Gastroesophageal sphincter (tissue), 4 donors: ENCODE measurements around the gene UBE2O. TPM values are rescaled to one million over a fixed set of nuclear protein-coding genes. Genes with fewer than 3 reads are reported as not detected.

Experiments used
- ATAC-seq: fragments of 150-250 bp; one replicate; pipeline ENCODE4 v1.9.1; 2016; ENCODE audit warnings: mild to moderate bottlenecking, moderate library complexity
- H3K27ac ChIP-seq, 4 donors: fragments of 200-600 bp; sonication (generic) in 3 of 4; 1 replicate in 3 of 4; 2 replicates in 1 of 4; pipeline ENCODE4 v1.5.1; 2016 to 2019
- H3K27me3 ChIP-seq: fragments of 200-600 bp; sonication (generic); one replicate; pipeline ENCODE4 v1.5.1; 2019
- H3K36me3 ChIP-seq, 2 donors: fragments of 200-600 bp; sonication (generic); one replicate each; pipeline ENCODE4 v1.5.1; 2019; ENCODE audit warnings: control low read depth in 1 of 2
- H3K4me1 ChIP-seq, 3 donors: fragments of 200-600 bp; sonication (generic); 1 replicate in 2 of 3; 2 replicates in 1 of 3; pipeline ENCODE4 v1.5.1; 2016 to 2019; ENCODE audit warnings: control low read depth in 2 of 3
- H3K4me3 ChIP-seq, 2 donors: fragments of 200-600 bp; sonication (generic); one replicate each; pipeline ENCODE4 v1.5.1; 2019; ENCODE audit warnings: mild to moderate bottlenecking in 1 of 2, moderate library complexity in 1 of 2
- H3K9me3 ChIP-seq, 3 donors: fragments of 200-600 bp; sonication (generic); one replicate each; pipeline ENCODE4 v1.5.1; 2017 to 2019; ENCODE audit warnings: control low read depth in 2 of 3
- CTCF ChIP-seq, 4 experiments: fragments of 200-600 bp in 2 of 4; fragments of 450-650 bp in 2 of 4; sonication (generic) in 1 of 4; IDR thresholded peaks; one replicate each; pipeline ENCODE4 v1.5.1; 2017 to 2019; ENCODE audit warnings: antibody characterized with exemption in 4 of 4, mild to moderate bottlenecking in 2 of 4, moderate library complexity in 2 of 4
- EP300 ChIP-seq: sonication (generic); formaldehyde crosslinking; IDR thresholded peaks from one replicate; pipeline ENCODE4 v1.6.1; 2017; ENCODE audit warnings: antibody characterized with exemption, mild to moderate bottlenecking
- POLR2A ChIP-seq, 2 donors: fragments of 450-650 bp; IDR thresholded peaks; one replicate each; pipeline ENCODE4 v1.6.1; 2017; ENCODE audit warnings: antibody characterized with exemption in 2 of 2, mild to moderate bottlenecking in 2 of 2, moderate library complexity in 1 of 2
- POLR2AphosphoS5 ChIP-seq: sonication (generic); formaldehyde crosslinking; IDR thresholded peaks from one replicate; pipeline ENCODE4 v1.6.1; 2017; ENCODE audit warnings: antibody characterized with exemption
- WGBS, 2 donors: methylation state at CpG; one replicate each; pipeline ENCODE4 v1.1.5; 2018; ENCODE audit warnings: low coverage in 1 of 2; 5-methylcytosine and 5-hydroxymethylcytosine counted together
- total RNA-seq, 4 donors: library from RNA; depleted of rRNA; stranded (reverse); fragments of >200 nt; gene quantifications; one replicate each; pipeline ENCODE4 v1.1.0, GENCODE V29; 2016

Gene UBE2O
- total RNA-seq, 4 donors from 2014 or later, result 13.0 to 19.8 (median 15.2) TPM

GRCh38 chr17:76437467-76438402 lies 15.2 kb downstream of the UBE2O start:
- no peak for ATAC-seq
- WGBS, 2 donors, result 80 to 93% methylated on average over 5 to 13 of the region's 13 CpGs
- H3K36me3 ChIP-seq, result no peaks in the 10 kb centered on the region
- H3K27ac ChIP-seq, result no peak overlapping the region
- H3K4me3 ChIP-seq, result no peak overlapping the region
- H3K9me3 ChIP-seq, result no peaks in the 10 kb centered on the region
- no peaks in the 10 kb centered on the region for H3K27me3 ChIP-seq
- peaks cover 0 to 1% (median 0%) of the 10 kb centered on the region in 3 donors for H3K4me1 ChIP-seq
- TF ChIP-seq POLR2A (IDR thresholded peaks at IDR 0.05) (no peak), CTCF (IDR thresholded peaks at IDR 0.05) (no peak), EP300 (no peak), POLR2AphosphoS5 (no peak)

- WGBS, 2 donors, result 100% methylated on average over 1 of the region's 11 CpGs; no CpG with 5 or more reads in 1 of the 2 donors
- H3K36me3 ChIP-seq, result no peaks in the 10 kb centered on the region
- TF ChIP-seq POLR2AphosphoS5, result no peak
- TF ChIP-seq CTCF (IDR thresholded peaks at IDR 0.05), result no peak
- no peak for TF ChIP-seq POLR2A (IDR thresholded peaks at IDR 0.05)
- TF ChIP-seq EP300, result no peak
Measured at GRCh38 chr17:76435751-76436150, 17.2 kb downstream of the UBE2O start.

GRCh38 chr17:76434870-76435269 lies 18.1 kb downstream of the UBE2O start:
- Histone ChIP-seq H3K27me3 (no peaks in the 10 kb centered on the region), H3K4me1 (peaks cover 0 to 9% (median 0%) of the 10 kb centered on the region in 3 donors), H3K27ac (no peak overlapping the region), H3K9me3 (no peaks in the 10 kb centered on the region), H3K4me3 (no peak overlapping the region), H3K36me3 (no peaks in the 10 kb centered on the region)
- TF ChIP-seq POLR2A (IDR thresholded peaks at IDR 0.05) (no peak), CTCF (IDR thresholded peaks at IDR 0.05) (no peak), POLR2AphosphoS5 (no peak), EP300 (no peak)
- no peak for ATAC-seq
- 30 to 50% methylated on average over 1 to 2 of the region's 7 CpGs for WGBS, 2 donors

More at GRCh38 chr17:76435751-76436150, 17.2 kb downstream of the UBE2O start:
- Histone ChIP-seq H3K9me3 (no peaks in the 10 kb centered on the region), H3K27me3 (no peaks in the 10 kb centered on the region), H3K27ac (no peak overlapping the region), H3K4me3 (no peak overlapping the region), H3K4me1 (peaks cover 0 to 9% (median 0%) of the 10 kb centered on the region in 3 donors)
- ATAC-seq, result no peak

GRCh38 chr17:76433693-76434092 lies 19.3 kb downstream of the UBE2O start:
- no peaks in the 10 kb centered on the region for H3K36me3 ChIP-seq
- H3K27me3 ChIP-seq, result no peaks in the 10 kb centered on the region
- TF ChIP-seq POLR2AphosphoS5, result no peak
- peaks cover 0 to 9% (median 0%) of the 10 kb centered on the region in 3 donors for H3K4me1 ChIP-seq
- WGBS, 2 donors, result 93 to 95% methylated on average over 7 to 9 of the region's 9 CpGs
- H3K4me3 ChIP-seq, result no peak overlapping the region
- ATAC-seq, result no peak
- H3K9me3 ChIP-seq, result no peaks in the 10 kb centered on the region
- no peak overlapping the region for H3K27ac ChIP-seq

- Histone ChIP-seq H3K36me3 (no peaks in the 10 kb centered on the region), H3K27ac (no peak overlapping the region), H3K4me1 (peaks cover 2 to 17% (median 3%) of the 10 kb centered on the region in 3 donors), H3K4me3 (no peak overlapping the region), H3K9me3 (no peaks in the 10 kb centered on the region), H3K27me3 (no peaks in the 10 kb centered on the region)
- TF ChIP-seq CTCF (IDR thresholded peaks at IDR 0.05) (peak in 1 of 4 experiments; percentile 8), POLR2AphosphoS5 (no peak)
- WGBS, 2 donors, result 52 to 84% methylated on average over 2 to 3 of the region's 3 CpGs
- no peak for ATAC-seq
Measured at GRCh38 chr17:76432712-76433336, 20.1 kb downstream of the UBE2O start.
